Stimulated activated CD4-positive, alpha-beta T cell treated with anti-CD3 and anti-CD28 coated beads, Interleukin-12 subunit alpha, Interleukin-12 subunit beta, amount 100 ng/mL, for 24 hours (primary cell): ENCODE results near the gene TRHDE.

Experiments
- DNase-seq, 2 experiments: peaks; one replicate each; pipeline ENCODE4 v3.0.0-alpha.2; 2020; ENCODE audit warnings: low read depth in 2 of 2

Gene TRHDE

DNA sequence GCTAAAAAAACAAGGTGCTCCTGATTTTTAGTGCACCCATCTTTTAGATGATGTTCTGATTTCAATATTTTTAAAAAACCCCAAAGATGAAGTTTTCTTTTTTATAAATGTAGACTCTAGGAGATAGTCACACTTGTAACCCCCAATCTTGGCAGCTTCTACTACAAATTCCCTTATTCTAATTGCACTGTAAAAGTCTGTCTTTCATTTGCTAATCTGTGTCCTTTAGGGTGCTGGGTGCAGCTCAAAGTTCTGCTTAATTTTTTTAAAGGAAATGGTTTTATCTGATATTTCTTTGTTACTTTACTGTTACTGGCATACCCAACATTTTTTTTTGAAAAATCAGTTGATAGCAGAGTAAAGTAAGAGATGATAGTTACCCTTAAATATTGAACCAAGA, 172.0 kb downstream of the TRHDE start:
- DNase-seq = no peak

DNA sequence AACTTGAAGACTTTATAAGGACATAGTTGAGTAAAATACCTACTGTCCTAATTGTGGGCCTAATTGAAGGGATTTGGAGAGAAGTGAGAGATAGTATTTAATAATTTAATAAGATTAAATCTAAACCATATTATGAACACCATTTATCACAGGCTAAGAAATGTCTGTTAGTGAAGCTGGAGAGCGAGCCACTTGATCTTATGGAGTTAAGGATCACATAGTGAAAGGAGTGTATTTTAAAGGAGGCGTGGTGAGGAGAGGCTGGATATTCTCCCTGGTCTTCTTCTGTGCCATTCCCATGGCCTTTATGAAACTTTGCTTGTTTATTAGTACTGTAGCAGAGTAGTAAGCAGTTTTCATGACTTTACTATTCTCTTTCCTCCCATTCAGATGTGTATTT, 172.4 kb downstream of the TRHDE start:
- DNase-seq = no peak

DNA sequence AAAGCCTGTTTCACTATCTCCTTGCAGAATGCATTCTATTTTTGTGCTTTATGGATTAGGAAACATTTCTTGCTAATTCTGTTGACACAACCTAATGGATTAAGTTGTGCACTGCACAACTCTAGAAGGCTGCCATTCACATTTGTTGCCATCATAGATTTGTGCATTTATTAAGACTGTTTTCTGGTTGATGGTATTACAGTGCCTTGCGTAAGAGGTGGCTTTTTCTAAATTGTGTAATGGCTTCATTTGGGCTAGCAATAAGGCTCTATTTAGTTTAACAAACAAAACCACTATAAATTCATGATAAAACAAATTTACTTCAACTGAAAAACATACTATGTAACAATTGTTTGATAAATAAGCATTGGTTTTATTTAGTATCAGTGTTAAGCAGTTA, 175.9 kb downstream of the TRHDE start:
- DNase-seq = no peak

DNA sequence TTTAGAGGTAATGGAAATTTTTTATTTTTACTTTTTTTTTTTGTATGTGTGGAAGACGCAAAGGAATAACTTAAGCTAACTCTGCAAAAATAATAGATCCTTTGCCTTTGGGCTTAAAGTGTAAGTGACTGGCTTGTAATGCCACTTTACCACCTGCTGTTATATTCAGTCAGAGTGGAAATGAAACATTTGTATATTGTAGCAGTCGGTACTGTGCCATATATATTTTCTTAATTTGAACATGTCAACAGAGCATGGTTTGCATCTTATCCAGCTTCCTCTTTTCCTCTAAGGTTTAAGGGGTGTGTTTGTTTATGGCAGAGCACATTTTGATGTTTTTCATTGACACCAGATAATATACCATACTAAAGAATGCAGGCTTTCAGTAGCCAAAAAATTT, 176.6 kb downstream of the TRHDE start:
- DNase-seq = no peak

DNA sequence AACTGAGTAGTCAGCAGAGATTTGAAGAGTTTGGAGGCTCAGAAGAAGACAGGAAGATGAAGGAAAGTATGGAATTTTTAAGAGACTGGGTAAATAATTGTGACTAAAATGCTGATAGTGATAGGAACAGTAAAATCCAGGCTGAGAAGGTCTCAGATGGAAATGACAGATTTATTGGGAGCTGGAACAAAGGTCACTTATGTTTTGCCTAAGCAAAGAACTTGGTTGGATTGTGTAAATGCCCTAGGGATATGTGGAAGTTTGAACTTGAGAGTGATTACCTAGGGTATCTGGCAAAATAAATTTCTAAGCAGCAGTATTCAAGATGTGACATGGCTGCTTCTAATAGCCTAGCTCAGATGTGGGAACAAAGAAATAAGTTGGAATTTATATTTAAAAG, 180.9 kb downstream of the TRHDE start:
- DNase-seq = no peak

DNA sequence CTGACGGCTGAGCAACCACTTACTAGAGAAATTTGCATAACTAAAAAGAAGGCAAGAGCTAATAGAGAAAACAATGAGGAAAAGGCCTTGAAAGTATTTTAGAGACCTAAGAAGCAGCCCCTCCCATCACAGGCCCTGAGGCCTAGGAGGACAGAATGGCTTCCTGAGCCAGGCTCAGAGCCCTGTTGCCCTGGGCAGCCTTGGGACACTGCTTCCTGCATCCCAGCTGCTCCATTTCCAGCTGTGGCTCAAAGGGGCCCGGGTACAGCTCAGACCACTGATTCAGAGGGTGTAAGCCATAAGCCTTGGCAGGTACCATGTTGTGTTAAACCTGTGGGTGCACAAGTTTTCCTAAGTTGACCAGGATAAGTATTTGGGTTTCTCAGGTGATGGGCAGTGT, 181.4 kb downstream of the TRHDE start:
- no peak for DNase-seq

DNA sequence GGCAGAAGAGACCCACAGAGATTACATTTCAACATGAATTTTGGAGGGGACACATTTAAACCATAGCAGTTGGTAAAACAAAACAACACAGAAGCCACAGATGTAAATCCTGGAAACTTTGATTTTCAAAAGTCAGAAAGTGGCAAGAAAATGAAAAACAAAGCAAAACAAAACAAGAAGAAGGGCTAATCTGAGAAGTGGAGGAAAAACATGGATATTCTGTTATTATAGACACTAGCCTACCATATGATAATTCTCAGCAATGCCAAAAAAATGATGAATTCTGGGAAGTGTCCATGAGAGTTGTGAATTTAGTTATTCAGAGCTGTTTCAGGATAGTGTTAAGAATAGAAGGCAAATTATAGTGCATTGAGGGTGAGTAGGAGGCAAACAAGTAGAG, 192.3 kb downstream of the TRHDE start:
- no peak for DNase-seq

DNA sequence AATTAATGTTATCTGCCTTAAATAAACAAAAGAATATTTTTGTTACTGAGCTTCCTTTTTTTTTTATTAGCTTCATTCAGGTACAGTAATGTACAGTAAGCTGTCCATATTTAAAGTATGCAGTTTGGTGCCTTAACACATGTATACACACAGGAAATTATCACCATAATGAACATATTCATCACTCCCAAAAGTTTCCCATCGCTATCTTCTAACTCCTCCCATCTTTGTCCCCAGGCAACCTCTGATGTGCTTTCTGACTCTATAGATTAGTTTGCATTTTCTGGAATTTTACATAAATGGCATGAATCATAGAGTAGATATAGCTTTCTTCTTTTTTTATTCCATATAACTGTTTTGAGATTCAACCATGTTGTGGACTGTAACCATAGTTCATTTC, 193.0 kb downstream of the TRHDE start:
- no peak for DNase-seq

DNA sequence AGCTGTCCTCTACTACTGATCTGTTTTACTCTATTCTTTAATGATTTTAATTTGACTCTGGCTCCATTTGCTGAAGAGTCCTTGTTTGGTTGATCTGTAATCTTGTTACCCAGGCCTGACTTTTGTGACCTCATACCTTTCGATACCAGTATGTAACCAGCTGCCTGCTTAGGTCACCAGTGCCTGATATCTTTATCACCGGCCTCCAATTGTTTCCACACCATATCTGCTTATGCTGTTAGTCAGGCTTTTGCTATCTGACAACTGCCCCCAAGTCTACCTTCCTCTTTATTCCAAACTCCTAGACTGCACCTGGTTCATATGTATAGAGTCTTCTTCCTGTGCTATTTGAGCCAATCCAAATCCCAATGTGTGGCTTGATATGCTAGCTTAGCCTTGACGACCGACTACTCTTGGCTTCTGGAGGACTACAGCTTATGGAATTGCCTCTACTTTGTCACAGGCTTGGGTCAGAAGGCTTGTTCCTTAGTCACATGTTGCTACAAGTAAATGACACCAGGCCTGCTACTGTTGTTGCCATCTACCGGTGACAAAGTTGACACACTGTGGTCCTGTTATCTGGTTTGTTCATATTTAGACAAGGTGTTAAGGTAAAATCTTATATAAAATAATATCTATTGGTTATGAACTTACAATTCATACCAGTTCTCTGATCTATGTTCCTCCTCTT, 193.9 kb downstream of the TRHDE start:
- DNase-seq = no peak

DNA sequence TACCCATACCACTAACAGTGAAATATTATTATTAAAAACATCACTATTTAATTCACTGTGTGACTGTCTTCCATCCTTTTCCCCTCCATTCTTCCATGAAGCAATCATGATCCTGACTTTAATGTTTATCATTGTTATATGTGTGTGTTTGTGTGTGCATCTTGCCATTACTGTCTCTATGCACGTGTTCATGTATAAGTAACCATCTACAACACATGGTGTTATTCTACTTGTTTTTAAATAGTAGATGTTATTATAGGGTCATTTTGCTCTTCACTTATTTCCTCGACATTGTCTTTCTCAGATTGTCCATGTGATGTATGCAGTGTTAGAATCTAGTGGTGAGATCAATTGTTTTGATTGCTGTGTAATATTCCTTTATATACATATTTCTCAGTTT, 195.8 kb downstream of the TRHDE start:
- DNase-seq = no peak

DNA sequence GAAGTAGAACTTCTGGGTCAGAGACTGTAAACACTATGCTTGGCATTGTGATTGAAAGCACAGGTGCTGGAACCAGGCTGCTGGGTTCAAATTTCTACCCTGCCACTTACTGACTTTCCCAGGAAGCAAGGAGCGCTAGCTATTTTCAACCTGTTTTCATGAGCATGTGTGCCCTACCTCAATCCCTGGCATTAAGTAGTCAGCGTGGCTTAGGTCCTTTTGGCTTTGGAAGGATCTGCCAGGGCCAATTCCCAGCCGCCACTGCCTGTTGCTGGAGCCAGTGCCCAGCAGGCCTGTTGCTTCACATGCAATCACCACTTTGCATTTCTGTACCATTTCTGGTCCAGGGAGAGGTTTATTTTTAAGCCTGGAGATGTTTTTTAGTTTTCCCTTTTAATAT, 196.3 kb downstream of the TRHDE start:
- no peak for DNase-seq

DNA sequence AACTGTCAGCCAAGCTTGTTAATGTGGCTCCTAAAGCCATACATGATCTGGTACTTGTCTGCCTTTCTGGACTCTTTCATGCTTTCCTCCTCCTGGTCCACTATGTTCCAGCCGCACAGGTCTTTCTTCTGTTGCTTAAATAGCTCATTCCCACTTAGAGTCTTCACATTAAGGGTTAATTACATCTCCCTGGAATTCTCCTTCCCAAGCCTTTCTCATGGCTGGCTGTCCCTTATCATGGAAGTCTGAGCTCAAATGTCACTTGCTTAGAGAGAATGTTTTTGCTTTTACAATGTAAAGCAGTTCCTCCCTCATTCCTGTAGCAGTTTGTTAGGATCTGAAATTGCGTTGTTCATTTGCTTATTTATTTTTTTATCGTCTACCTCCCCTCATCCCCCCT, 199.6 kb downstream of the TRHDE start:
- no peak for DNase-seq

DNA sequence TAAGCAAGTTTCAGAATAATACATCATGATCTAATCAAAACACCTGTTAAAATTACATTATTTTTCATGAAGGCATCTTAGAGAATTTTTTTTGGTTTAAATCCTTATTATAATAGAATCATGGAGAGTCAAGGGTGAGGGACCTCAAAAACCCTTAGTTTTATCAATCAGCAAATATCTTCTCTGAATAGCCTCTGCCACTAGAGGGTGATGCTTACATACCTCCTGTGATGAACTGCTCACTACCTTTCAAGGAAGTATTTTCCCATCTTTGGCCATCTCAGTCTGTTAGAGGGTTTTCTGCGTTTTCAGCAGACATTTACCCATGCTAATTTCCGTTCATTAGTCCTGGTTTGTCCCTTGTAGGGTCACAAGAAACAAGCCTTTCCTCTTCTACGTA, 200.2 kb downstream of the TRHDE start:
- no peak for DNase-seq

DNA sequence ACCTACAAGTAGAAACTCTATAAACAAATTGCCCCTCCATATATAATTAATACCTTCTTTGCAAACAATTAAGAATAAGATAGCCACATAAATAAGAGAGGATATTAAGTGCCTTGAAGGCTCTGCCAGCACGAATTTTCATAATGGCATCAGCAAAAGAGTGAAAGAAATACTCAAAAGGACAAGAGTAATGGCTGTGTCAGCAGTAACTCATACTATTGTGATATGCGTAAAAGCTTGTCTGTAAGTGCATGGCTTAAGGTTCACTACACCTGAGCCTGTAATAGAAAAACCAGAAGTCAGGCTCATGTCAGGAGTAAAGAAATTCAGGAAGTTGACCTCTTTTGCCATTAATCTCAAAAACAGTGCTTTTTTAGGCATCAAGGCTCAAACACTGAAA, 204.1 kb downstream of the TRHDE start:
- no peak for DNase-seq

DNA sequence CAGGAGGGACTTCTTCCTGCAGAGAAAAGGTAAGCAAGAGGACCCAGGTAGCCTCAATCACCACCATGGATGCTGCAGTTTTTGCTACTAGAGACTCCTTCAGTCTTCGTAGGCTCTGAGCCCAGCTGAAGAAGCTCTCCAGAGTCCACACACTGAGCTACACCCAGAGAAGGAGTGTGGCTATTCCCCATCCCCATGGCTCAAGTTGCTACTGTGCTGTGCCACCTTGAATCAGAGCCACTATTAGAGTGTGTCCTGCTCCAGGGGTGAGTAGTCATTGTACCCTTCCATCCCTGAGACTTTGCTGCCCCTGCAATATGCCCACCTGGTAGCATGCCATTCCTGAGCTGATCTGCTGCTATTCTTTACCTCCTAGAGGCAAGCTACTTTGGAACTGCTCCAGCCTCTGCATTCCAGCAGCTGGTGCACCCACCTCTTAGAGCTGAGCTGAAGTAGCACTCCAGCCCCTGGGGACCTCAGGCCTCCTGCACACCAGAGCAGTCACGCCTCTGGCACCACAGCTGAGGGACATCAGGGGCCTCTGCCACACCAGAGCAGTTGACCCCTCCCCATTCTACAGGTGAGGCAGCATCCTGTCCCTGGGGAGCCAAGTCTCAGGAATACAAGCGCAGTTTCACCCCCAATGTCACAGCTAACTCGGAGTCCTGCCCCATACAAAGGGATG, 213.0 kb downstream of the TRHDE start:
- no peak for DNase-seq

DNA sequence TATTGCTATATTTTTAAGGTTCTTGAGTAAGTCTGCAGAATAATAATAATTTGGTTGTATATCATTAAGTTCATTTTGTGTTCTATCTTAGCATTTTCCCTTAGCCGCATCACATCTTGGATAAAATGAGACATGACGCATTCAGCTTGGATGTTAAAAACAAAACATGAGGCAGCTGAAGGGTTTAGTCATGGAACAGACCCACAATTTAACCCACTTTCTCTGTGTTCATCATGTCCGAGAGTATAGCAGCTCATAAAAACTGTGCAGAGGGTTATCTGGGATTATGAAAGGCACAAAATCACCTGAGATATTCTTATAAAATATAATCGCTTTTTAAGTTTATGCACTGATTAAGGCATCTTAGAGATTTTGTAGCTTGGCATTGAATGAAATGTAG, 219.3 kb downstream of the TRHDE start:
- no peak for DNase-seq

DNA sequence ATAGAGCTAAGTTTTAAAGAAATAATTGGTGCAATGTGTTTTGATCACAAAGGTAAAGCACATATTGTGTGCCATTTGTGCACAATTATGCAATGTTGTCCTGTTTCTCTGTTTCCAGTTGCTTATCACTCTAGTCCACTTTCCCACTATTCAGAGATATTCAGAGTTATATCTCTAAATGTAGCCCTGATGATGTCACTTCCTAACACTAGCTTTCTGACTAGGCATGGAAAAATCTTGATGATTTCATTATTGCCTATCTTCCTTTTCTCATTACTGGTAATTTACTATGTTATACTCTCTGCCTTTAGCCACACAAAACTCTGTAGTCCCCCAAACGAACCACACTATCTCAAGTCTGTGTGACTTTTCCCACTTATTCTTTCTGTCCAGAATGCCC, 221.2 kb downstream of the TRHDE start:
- DNase-seq = no peak

DNA sequence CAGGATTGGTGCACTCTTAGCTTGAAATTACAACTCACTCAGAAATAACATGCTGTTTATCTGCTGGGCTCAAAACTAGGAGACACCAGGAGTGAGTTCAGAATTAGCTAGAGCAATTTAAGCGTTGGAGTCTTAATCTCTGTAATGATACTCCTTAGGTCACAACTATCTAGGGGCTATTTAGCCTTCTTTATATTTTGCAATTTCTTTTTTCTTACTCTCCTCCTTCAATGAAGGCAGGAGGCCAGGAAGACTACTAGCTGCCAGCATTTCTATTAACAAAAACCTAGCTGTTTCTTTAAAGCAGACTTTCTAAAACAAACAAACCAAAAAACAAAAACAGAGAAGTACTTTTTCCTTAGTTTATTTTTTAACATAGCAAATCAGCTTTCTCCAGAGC, 226.2 kb downstream of the TRHDE start:
- DNase-seq = no peak

DNA sequence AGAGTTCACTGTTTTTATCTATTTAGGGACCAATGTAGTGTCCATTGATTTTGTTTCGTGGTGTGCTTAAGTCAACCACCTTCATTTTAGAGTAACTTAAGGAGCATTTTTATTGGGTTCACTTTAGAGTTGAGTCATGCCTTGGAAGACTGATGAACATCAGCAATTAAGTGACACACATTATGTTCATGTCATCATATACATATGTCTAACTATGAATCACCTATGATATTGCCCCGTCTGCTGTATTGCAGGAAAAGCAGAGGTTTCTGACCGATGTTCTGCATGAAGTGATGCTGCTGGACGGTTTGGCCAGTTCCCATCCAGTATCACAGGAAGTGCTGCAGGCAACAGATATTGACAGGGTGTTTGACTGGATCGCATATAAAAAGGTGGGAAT, 227.1 kb downstream of the TRHDE start:
- no peak for DNase-seq

DNA sequence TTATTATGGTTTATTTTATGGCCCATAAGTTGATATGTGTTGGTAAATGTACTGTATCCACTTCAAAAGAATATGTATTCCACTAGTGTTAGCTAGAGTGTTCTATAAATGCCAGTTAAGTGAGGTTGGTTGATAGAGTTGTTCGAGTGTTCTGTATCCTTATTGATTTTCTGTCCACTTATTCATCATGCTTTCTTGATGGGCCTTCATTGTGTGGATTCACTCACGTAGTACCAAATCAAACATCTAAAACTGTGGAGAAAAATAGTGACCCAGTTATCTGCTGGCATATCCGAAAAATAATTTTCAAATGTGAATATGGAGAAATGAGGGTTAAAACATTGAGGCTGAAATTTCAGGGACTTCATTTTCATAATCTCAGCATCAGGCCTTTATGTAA, 230.4 kb downstream of the TRHDE start:
- DNase-seq = no peak

DNA sequence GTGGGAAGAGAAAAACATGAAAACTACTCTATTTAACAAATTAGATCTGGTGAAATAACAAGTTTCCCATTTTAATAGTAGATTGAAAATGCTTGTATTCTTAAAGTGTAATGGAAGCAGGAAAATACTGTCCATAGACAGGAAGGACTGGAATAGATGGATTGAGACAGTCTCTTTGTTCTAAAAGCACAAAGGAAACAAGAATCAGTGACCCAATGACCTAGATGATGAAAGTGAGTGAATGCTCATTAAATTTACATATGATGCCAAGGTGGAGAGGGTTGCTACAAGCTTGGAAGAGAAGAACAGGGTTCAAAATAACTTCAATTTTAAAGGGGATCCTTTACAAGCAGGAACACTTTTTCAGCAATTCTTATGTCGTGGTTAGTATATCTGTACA, 233.1 kb downstream of the TRHDE start:
- DNase-seq = no peak

DNA sequence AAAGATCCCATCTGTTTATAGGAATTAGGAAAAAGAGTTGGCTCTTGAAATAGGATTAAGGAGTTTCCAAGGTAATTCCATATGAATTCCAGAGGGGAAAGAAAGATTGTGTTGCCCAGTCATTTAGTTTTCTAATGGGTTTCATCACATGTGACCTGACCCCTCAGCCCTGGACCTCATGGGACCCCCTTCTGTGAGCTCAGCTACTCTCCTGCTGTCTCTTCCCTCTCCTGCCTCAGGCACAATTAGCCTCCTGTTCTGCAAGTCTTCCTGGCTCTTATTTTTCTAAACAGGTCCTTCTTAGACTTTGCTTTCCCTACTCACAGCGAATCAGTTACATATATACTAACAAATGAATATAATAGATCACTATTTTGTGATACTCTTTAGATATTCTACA, 237.7 kb downstream of the TRHDE start:
- DNase-seq = no peak

DNA sequence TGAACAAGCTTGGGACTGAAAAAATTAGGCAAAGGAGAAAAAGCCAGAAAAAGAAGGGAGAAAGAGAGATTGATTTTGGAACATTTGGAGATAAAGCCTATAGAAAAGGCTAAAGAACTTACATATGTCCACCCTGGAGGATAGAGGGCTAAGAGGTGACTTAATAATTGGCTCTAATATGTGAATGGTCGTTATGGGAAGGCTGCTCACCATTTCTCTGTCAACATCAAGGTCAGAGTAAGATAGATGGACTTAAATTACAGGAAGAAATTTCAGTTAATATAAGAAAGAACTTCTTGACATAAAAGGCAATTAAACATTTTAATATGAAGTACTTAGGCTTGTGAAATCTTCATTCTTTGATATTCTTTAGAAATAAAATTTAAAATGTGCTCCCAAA, 238.6 kb downstream of the TRHDE start:
- DNase-seq = no peak

DNA sequence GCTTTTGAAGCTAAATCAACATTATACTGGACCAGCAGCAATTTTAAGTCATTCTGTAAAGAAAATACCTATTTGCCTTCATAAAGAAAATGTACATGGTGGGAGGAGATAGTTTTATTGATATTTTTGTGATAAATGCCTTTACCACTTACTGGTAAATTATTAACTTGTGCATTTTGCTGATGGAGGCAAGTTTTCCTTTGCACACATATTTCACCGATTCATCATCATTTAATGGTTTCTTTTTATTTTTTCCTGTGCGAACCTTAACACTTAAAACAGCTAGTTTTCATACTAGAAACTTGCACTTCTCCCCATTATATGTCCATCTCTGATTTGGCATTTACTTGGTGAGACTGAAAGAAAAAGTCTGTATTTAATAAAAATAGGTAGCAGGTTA, 239.3 kb downstream of the TRHDE start:
- DNase-seq = no peak
